CD8-positive, alpha-beta memory T cell (primary cell): ENCODE results near the gene CLDN15. TPM values are rescaled to one million over a fixed set of nuclear protein-coding genes. Genes with fewer than 3 reads are reported as not detected.

Experiments
- CTCF ChIA-PET: fragments of 350-600 bp; sonication (Branson Sonifier 250); formaldehyde crosslinking; loops from one replicate; lab custom pipeline; 2021; ENCODE audit warnings: antibody characterized with exemption; lab: Charles Lee
- POLR2A ChIA-PET: fragments of 350-600 bp; sonication (Branson Sonifier 250); formaldehyde crosslinking; loops from one replicate; lab custom pipeline; 2021; ENCODE audit warnings: antibody characterized with exemption; lab: Charles Lee
- DNase-seq, 5 donors: peaks; one replicate each; pipeline versions ENCODE4 v3.0.0 to v3.0.0-alpha.2; 2020 to 2022; ENCODE audit warnings: mixed read lengths in 1 of 5
- H3K27ac ChIP-seq: one replicate; pipeline ENCODE4 v1.7.0; 2013; ENCODE audit warnings: low read depth, mild to moderate bottlenecking, low read length, moderate library complexity
- H3K27me3 ChIP-seq: 2 replicates; pipeline ENCODE4 v1.7.0; 2013; ENCODE audit warnings: low read length, mild to moderate bottlenecking; ENCODE audit not compliant: insufficient read depth, poor library complexity, severe bottlenecking
- H3K36me3 ChIP-seq: 2 replicates; pipeline ENCODE4 v1.7.0; 2013; ENCODE audit warnings: mild to moderate bottlenecking, low read length, moderate library complexity; ENCODE audit not compliant: insufficient read depth
- H3K4me1 ChIP-seq: 2 replicates; pipeline ENCODE4 v1.7.0; 2013; ENCODE audit warnings: mild to moderate bottlenecking, low read length, moderate library complexity; ENCODE audit not compliant: insufficient read depth
- H3K4me3 ChIP-seq: 2 replicates; pipeline ENCODE4 v1.7.0; 2013; ENCODE audit warnings: mild to moderate bottlenecking, low read length
- H3K9me3 ChIP-seq: 2 replicates; pipeline ENCODE4 v1.7.0; 2013; ENCODE audit warnings: mild to moderate bottlenecking, low read length
- H3K27ac Mint-ChIP-seq, 8 donors: one replicate each; pipeline ENCODE4 v1.8.0; 2020 to 2021; ENCODE audit warnings: mixed read lengths in 8 of 8, mild to moderate bottlenecking in 6 of 8, inconsistent platforms in 3 of 8, moderate library complexity in 3 of 8
- H3K27me3 Mint-ChIP-seq, 2 donors: one replicate each; pipeline ENCODE4 v1.8.0; 2020 to 2021; ENCODE audit warnings: mixed read lengths in 2 of 2, mild to moderate bottlenecking in 1 of 2, moderate library complexity in 1 of 2
- H3K36me3 Mint-ChIP-seq, 3 donors: one replicate each; pipeline ENCODE4 v1.8.0; 2020 to 2021; ENCODE audit warnings: mixed read lengths in 3 of 3, inconsistent platforms in 1 of 3, mild to moderate bottlenecking in 1 of 3
- H3K4me1 Mint-ChIP-seq, 3 donors: one replicate each; pipeline ENCODE4 v1.8.0; 2020 to 2021; ENCODE audit warnings: mixed read lengths in 3 of 3, inconsistent platforms in 1 of 3, mild to moderate bottlenecking in 1 of 3
- H3K4me3 Mint-ChIP-seq, 7 donors: one replicate each; pipeline ENCODE4 v1.8.0; 2020 to 2021; ENCODE audit warnings: mixed read lengths in 7 of 7, mild to moderate bottlenecking in 6 of 7, moderate library complexity in 4 of 7, inconsistent platforms in 2 of 7
- H3K9me3 Mint-ChIP-seq, 5 donors: one replicate each; pipeline ENCODE4 v1.8.0; 2020 to 2022; ENCODE audit warnings: mixed read lengths in 5 of 5, mild to moderate bottlenecking in 3 of 5, moderate library complexity in 2 of 5, inconsistent platforms in 1 of 5
- polyA plus RNA-seq: library from polyadenylated mRNA; unstranded; fragments of 300-500 nt; fragmentation: Illumina TruSeq; gene quantifications from one replicate; pipeline ENCODE4 v1.2.3, GENCODE V29; 2021
- total RNA-seq, 2 experiments: library from RNA; stranded (reverse); gene quantifications; one replicate each; pipeline ENCODE4 v1.2.3, GENCODE V29; 2021

Gene CLDN15
- total and polyA plus RNA-seq, 3 experiments from 2014 or later = 1.2 to 20.3 (median 19.5) TPM

GRCh38 chr7:101186844-101187428, 50.7 kb downstream of the CLDN15 start:
- H3K27me3 Mint-ChIP-seq = peaks cover 19 to 27% of the 10 kb centered on the region in 2 donors
- no peaks in the 10 kb centered on the region for H3K36me3 Mint-ChIP-seq
- no peak overlapping the region for H3K4me3 Mint-ChIP-seq
- peaks cover 0 to 5% (median 3%) of the 10 kb centered on the region in 3 donors for H3K4me1 Mint-ChIP-seq
- H3K27ac ChIP-seq = no peak overlapping the region
- no peaks in the 10 kb centered on the region for H3K9me3 ChIP-seq
- H3K9me3 Mint-ChIP-seq = no peaks in the 10 kb centered on the region
- peaks cover 1% of the 10 kb centered on the region for H3K27me3 ChIP-seq
- DNase-seq = no peak
- H3K4me1 ChIP-seq = no peaks in the 10 kb centered on the region
- ChIA-PET CTCF (interaction anchor here (1.2 to 1.5 kb wide), 2 partner anchors 12 to 95 kb away, joined by 3 to 4 read pairs; no protein-coding TSS in a partner anchor), POLR2A (interaction anchor here (0.6 to 0.7 kb wide), 2 partner anchors 9 to 14 kb away, joined by 3 to 9 read pairs; no protein-coding TSS in a partner anchor)
- H3K4me3 ChIP-seq = no peak overlapping the region
- no peaks in the 10 kb centered on the region for H3K36me3 ChIP-seq
- H3K27ac Mint-ChIP-seq = peak overlapping the region in 1 of 8 donors; percentile 26

- DNase-seq = no peak
- CTCF ChIA-PET = interaction anchor here (1.2 to 2.0 kb wide), 3 partner anchors 16 to 96 kb away, joined by 3 to 6 read pairs (median 3); no protein-coding TSS in a partner anchor
- H3K4me3 Mint-ChIP-seq = no peak overlapping the region
- H3K27ac Mint-ChIP-seq = no peak overlapping the region
- Histone ChIP-seq H3K27ac (no peak overlapping the region), H3K4me1 (no peaks in the 10 kb centered on the region), H3K9me3 (no peaks in the 10 kb centered on the region), H3K36me3 (no peaks in the 10 kb centered on the region), H3K4me3 (no peak overlapping the region), H3K27me3 (peaks cover 3% of the 10 kb centered on the region)
- no peaks in the 10 kb centered on the region for H3K9me3 Mint-ChIP-seq
- no peaks in the 10 kb centered on the region for H3K36me3 Mint-ChIP-seq
- H3K4me1 Mint-ChIP-seq = peaks cover 0 to 5% (median 3%) of the 10 kb centered on the region in 3 donors
- peaks cover 20 to 29% of the 10 kb centered on the region in 2 donors for H3K27me3 Mint-ChIP-seq
- POLR2A ChIA-PET = interaction anchor here (0.6 kb wide), 2 partner anchors 13 to 16 kb away, joined by 3 to 9 read pairs; no protein-coding TSS in a partner anchor
Measured at GRCh38 chr7:101186194-101186593, 51.4 kb downstream of the CLDN15 start.

- Mint-ChIP-seq H3K4me3 (no peak overlapping the region), H3K27me3 (peaks cover 26 to 37% of the 10 kb centered on the region in 2 donors)
- CTCF ChIA-PET = interaction anchor here (1.5 to 2.0 kb wide), 3 partner anchors 15 to 59 kb away, joined by 3 to 6 read pairs (median 3); no protein-coding TSS in a partner anchor
Measured at GRCh38 chr7:101185258-101185839, 52.3 kb downstream of the CLDN15 start.

More at GRCh38 chr7:101185258-101185839, 52.3 kb downstream of the CLDN15 start:
- Histone ChIP-seq H3K27ac (no peak overlapping the region), H3K4me1 (no peaks in the 10 kb centered on the region), H3K9me3 (no peaks in the 10 kb centered on the region), H3K27me3 (peaks cover 8% of the 10 kb centered on the region), H3K4me3 (no peak overlapping the region), H3K36me3 (no peaks in the 10 kb centered on the region)
- POLR2A ChIA-PET = interaction anchor here (0.6 kb wide), 1 partner anchor 42 kb away, joined by 3 read pairs; no protein-coding TSS in a partner anchor
- no peak overlapping the region for H3K27ac Mint-ChIP-seq
- DNase-seq = no peak
- no peaks in the 10 kb centered on the region for H3K36me3 Mint-ChIP-seq
- no peaks in the 10 kb centered on the region for H3K9me3 Mint-ChIP-seq
- peaks cover 4 to 8% (median 5%) of the 10 kb centered on the region in 3 donors for H3K4me1 Mint-ChIP-seq

Other genes with a start within 250 kb of the CLDN15 start
- not detected for gene MUC17, start 217.7 kb downstream of the CLDN15 start, total RNA-seq
- gene MUC17, start 217.7 kb downstream of the CLDN15 start, polyA plus RNA-seq = not detected
- gene TRIM56, start 152.3 kb downstream of the CLDN15 start, total RNA-seq = 10 to 100 TPM; 29.1 to 31.9 TPM
- gene TRIM56, start 152.3 kb downstream of the CLDN15 start, polyA plus RNA-seq = 22.0 TPM
- under 1 TPM; 0.31 to 0.44 TPM for gene SERPINE1, start 110.7 kb downstream of the CLDN15 start, total RNA-seq
- not detected for gene SERPINE1, start 110.7 kb downstream of the CLDN15 start, polyA plus RNA-seq
- gene AP1S1, start 83.3 kb downstream of the CLDN15 start, total RNA-seq = 10 to 100 TPM; 42.6 to 43.6 TPM
- 4.4 TPM for gene AP1S1, start 83.3 kb downstream of the CLDN15 start, polyA plus RNA-seq
- gene VGF, start 72.2 kb downstream of the CLDN15 start, total RNA-seq = under 1 TPM; 0.13 to 0.16 TPM
- not detected for gene VGF, start 72.2 kb downstream of the CLDN15 start, polyA plus RNA-seq
- gene NAT16, start 57.5 kb downstream of the CLDN15 start, total RNA-seq = not detected
- not detected for gene NAT16, start 57.5 kb downstream of the CLDN15 start, polyA plus RNA-seq
- not detected for gene MOGAT3, start 36.8 kb downstream of the CLDN15 start, total RNA-seq
- gene MOGAT3, start 36.8 kb downstream of the CLDN15 start, polyA plus RNA-seq = not detected
- gene PLOD3, start 20.2 kb downstream of the CLDN15 start, total RNA-seq = 10 to 100 TPM; 41.3 to 45.4 TPM
- 23.1 TPM for gene PLOD3, start 20.2 kb downstream of the CLDN15 start, polyA plus RNA-seq
- 10 to 100 TPM; 50.6 to 51.7 TPM for gene ZNHIT1, start 19.6 kb downstream of the CLDN15 start, total RNA-seq
- gene ZNHIT1, start 19.6 kb downstream of the CLDN15 start, polyA plus RNA-seq = 66.2 TPM
- 100 to 1,000 TPM; 137 to 139 TPM for gene FIS1, start 7.3 kb upstream of the CLDN15 start, total RNA-seq
- 206 TPM for gene FIS1, start 7.3 kb upstream of the CLDN15 start, polyA plus RNA-seq
- gene IFT22, start 84.0 kb upstream of the CLDN15 start, total RNA-seq = 10 to 100 TPM; 13.3 to 13.4 TPM
- gene IFT22, start 84.0 kb upstream of the CLDN15 start, polyA plus RNA-seq = 7.9 TPM
- not detected for gene COL26A1, start 125.1 kb upstream of the CLDN15 start, total RNA-seq
- gene COL26A1, start 125.1 kb upstream of the CLDN15 start, polyA plus RNA-seq = not detected